Hepatocyte (in vitro differentiated cells): ENCODE results near the gene ATXN7L1.

ENCODE experiments used
- CTCF ChIP-seq: fragments of 200-600 bp; sonication (generic); IDR thresholded peaks from 2 replicates; pipeline ENCODE4 v1.5.1; 2016; ENCODE audit warnings: antibody characterized with exemption, mild to moderate bottlenecking; ENCODE audit not compliant: poor library complexity
- EZH2 ChIP-seq: fragments of 200-600 bp; sonication (generic); IDR thresholded peaks from 2 replicates; pipeline ENCODE4 v1.6.1; 2016; ENCODE audit warnings: antibody characterized with exemption, mild to moderate bottlenecking, borderline replicate concordance
- EZH2phosphoT487 ChIP-seq: fragments of 200-600 bp; sonication (generic); IDR thresholded peaks from one replicate; pipeline ENCODE4 v1.6.1; 2018; ENCODE audit warnings: antibody characterized with exemption, mild to moderate bottlenecking, low read depth, moderate library complexity; ENCODE audit not compliant: unreplicated experiment, severe bottlenecking

GRCh38 chr7:105849122-105849855 is 27.1 kb downstream of the ATXN7L1 start:
- TF ChIP-seq CTCF (no peak), EZH2 (no peak), EZH2phosphoT487 (no peak)
